Frontal cortex (tissue), 4 donors: Measurements from ENCODE around the gene SLC25A25. TPM values are rescaled to one million over a fixed set of nuclear protein-coding genes. Genes with fewer than 3 reads are reported as not detected.

ENCODE experiments used
- DNase-seq, 2 donors: peaks; one replicate each; pipeline ENCODE4 v3.0.0; 2012; ENCODE audit warnings: low spot score in 2 of 2
- FAIRE-seq: peaks from 2 replicates; lab custom pipeline; 2012; peaks lifted over from hg19 to GRCh38; lab: Jason Lieb, UNC
- total RNA-seq: library from RNA; depleted of rRNA; stranded (reverse); fragments of >200 nt; gene quantifications from one replicate; pipeline ENCODE4 v1.2.3, GENCODE V29; 2014
- donor health status: control.
- donor health status: control.
- donor health status: control.

Gene SLC25A25
- total RNA-seq, 1 donor from 2014 or later: 29.8 TPM

- DNase-seq: no peak
- FAIRE-seq: no peak
Observed at GRCh38 chr9:128049843-128050242, 18.2 kb upstream of the SLC25A25 start.

DNA sequence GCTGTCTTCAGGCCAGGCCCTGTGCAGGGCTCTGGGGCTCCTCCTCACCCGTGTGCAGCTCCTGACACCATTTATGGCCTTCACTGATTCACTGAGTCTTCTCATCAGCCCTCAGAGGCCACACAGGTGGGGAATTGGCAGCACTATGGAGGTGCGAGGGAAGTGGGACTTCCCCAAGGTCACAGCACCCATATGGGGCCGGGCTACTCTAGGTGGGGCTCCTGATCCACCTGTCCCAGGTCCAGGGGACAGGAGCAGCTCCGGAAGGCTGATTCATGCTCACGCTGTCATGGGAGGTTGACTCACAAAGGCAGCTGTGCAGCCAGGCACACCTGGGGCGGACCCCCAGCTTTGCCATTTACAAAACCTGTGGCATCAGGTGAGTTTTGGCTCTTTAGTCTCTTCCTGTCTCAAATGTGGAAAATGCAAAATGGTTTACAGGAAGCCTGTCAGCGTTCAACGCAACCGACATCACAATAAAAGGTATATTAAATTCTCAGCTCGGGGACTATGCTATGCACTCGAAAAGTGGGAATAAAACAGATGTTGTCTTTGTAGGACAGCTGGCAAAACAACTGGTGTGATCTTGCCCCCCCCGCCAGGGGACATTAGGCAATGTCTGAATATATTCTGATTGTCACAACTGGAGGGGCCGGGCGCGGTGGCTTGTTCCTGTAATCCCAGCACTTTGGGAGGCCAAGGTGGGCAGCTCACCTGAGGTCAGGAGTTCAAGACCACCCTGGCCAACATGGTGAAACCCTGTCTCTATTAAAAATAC, 15.9 kb upstream of the SLC25A25 start:
- FAIRE-seq: no peak

GRCh38 chr9:128053560-128053959, 14.5 kb upstream of the SLC25A25 start:
- DNase-seq (no peak), FAIRE-seq (no peak)

More for the DNA sequence above, 15.9 kb upstream of the SLC25A25 start:
- DNase-seq: no peak

DNA sequence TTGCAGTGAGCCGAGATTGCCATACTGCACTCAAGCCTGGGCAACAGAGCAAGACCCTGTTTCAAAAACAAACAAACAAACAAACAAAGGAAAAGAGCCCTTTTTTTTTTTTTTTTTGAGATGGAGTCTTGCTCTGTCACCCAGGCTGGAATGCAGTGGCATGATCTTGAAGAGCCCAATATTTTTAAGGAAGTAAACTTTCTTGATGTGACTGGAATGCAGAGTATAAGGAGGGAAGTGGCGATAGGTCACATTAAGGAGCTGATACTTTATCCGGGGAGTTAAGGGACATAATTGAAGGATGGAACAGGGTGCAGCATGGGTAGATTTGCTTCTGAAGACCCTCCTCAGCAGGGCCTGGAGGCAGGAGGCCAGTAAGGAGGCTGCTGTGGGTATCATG, 13.9 kb upstream of the SLC25A25 start:
- DNase-seq (no peak), FAIRE-seq (no peak)

GRCh38 chr9:128055344-128056040, 12.5 kb upstream of the SLC25A25 start:
- FAIRE-seq (no peak), DNase-seq (no peak)

DNA sequence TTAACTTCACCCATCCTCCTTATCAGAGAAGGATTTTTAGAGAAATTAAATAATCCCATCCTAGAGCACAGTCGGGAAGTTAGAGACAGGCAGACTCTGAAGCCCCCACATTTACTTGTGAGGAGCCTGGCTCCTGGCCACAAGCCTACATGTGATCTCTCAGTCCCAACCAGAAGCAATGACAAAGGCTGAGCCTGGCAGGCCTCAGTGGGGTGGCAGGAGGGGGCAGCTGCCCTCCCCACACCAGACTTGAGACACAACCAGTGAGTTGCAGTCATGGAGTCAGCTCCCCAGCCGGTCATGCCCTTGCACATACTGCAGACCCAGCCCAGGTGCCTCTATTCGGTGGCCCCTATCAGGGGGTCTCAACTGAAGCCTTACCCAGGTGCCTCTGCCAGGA, 11.9 kb upstream of the SLC25A25 start:
- FAIRE-seq (no peak), DNase-seq (no peak)

DNA sequence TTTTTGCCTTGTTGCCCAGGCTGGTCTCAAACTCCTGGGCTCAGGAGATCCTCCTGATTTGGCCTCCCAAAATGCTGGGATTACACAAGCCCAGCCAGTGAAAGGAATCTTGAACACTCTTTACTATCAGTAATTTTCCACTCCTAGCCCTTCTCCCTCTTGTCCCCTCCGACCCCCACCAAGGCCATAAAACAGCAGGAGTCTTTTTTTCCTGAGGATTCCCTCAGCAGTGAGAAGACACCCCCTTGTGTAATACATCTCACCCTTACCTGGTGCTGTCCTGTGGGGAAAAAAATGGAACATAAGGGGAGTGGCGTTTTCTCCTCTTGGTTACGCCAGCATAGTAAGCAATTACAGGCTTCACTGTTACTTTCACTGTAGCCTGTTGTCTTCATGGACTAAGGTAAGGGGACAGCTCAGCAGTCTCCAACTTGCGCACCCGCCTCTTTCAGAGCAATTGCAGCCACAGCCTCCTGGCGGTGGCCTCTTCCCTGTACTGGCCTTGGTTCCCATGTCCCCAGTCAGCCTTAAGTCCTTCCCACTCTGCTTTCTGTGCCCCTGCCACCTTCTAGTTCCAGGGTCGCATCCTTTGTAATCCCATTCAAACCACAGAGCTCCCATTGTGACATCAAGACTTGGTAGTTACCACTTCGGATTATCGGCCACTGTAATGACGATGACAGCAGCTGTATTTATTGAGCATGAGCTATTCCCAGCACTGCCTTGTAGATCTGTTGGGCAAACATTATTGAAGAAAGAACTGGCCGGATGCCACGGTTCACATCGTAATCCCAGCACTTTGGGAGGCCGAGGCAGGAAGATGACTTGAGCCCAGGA, 10.9 kb upstream of the SLC25A25 start:
- DNase-seq (no peak), FAIRE-seq (no peak)

DNA sequence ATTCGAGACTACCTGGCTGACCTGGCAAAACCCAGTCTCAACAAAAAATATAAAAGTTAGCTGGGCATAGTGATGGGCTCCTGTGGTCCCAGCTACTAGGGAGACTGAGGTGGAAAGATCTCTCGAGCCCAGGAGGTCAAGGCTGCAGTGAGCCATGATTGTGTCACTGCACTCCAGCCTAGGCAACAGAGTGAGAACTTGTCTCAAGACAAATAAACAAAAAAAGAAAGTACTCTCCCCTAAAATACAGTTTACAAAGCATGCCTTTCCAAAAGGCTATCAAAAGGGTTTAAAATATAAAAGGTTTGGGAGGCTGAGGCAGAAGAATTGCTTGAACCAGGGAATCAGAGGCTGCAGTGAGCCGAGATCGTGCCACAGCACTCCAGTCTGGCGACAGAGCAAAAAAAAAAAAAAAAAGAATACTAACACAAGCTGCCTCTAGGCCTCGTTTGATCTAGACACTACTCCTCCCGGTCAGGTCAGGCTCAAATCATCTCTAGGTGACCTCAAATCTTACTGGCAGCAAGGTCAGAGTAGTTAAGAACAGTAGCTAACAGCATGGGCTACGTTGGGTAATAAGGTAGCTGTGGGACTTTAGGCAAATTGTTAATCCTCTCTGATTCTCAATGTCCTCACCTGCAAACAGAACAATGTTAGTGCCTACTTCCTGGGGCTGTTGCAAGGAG, 10.2 kb upstream of the SLC25A25 start:
- FAIRE-seq: no peak
- DNase-seq: no peak

GRCh38 chr9:128059365-128059983, 8.6 kb upstream of the SLC25A25 start:
- no peak for FAIRE-seq

GRCh38 chr9:128061275-128061960, 6.6 kb upstream of the SLC25A25 start:
- DNase-seq: no peak
- FAIRE-seq: no peak

More at GRCh38 chr9:128059365-128059983, 8.6 kb upstream of the SLC25A25 start:
- no peak for DNase-seq

DNA sequence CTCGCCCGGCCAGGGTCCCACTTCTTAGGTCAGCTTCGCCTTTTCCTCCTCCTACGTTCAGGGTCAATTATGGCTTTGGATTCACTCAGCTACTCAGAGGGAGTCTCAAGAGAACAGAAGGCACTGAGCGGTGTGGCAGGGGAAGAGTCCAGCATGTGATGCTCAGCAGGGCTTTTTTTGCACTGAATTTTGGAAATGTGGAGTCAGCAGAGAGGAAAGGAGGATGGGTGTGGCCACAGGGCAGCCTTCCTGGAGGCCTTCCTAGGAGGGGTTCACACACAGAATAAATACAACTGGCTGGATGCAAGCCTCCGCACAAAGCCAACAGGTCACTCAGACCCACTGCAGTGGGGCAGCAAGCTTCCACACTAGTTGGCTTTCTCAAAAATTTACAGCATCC, 5.8 kb upstream of the SLC25A25 start:
- FAIRE-seq: no peak
- no peak for DNase-seq

- no peak for DNase-seq
- no peak for FAIRE-seq
Observed at GRCh38 chr9:128062846-128063831, 4.9 kb upstream of the SLC25A25 start.

GRCh38 chr9:128065907-128066712, 1.9 kb upstream of the SLC25A25 start:
- FAIRE-seq (no peak), DNase-seq (no peak)

DNA sequence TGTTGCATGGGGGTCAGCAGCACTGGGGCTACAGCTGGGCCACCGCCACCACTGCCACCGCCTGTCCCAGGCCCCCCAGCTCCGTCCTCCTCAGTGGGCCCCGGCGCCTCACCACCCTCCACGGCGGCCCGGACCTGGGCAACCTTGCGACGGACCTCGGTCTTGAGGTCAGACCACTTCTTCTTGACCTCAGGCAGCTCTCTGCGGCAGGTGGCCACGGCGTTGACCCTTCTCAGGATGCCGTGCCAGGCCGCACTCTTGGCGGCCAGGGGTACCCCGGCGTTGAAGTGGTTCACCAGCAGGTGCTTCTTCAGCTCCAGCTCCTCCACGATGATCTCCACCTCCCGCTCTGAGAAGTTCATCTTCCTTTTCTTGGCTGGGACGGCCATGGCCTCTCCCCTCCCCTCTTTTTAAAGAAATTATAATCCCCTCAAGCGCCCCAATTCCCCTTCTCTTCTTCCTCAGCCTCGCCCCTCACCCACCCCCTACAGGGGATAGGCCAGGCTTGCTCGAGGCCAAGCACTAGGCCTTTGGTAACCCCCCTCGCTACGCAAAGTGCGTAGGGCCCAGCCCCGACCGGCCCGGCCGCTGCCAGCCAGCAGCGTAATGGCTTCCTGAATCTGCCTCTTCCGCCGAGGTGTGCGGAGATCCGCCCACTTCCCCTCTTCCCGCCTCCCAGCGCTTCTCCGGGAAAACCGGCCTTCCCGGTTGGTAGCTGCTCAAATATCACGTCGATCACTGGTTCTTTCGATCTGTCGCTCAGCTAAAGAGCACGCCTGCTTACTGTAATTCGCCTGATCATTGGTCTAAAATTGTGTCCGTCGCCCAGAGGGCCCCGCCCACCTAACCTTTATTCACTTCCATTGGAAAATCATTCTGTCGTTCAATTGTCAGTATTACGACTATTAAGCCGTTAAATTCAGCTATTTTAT, 1.1 kb upstream of the SLC25A25 start, which contains the start of gene NAIF1:
Gene NAIF1, minus strand, starts transcription at position 608 of the 932 bp plus-strand sequence. Its CDS starts 219 bp downstream, at position 389.
- DNase-seq: peak; percentile 96
- peak; percentile 98 for FAIRE-seq

- FAIRE-seq (no peak), DNase-seq (no peak)
Observed at GRCh38 chr9:128068386-128069205, 564 bp downstream of the SLC25A25 start.
